Natural killer cell (primary cell): ENCODE measurements around the gene KRT7. TPM values are rescaled to one million over a fixed set of nuclear protein-coding genes. Genes with fewer than 3 reads are reported as not detected.

Experiments
- ATAC-seq, 3 donors: fragments of 150-1000 bp in 2 of 3; fragments of 200-7000 bp in 1 of 3; cut with Tn5 transposase; 1 replicate in 1 of 3; 2 replicates in 2 of 3; pipeline ENCODE4 v1.10.0; 2021; ENCODE audit warnings: mild to moderate bottlenecking in 2 of 3, moderate library complexity in 2 of 3
- DNase-seq, 2 donors: peaks; one replicate each; pipeline versions ENCODE4 v3.0.0 to v3.0.0-alpha.2; 2013 to 2021; ENCODE audit warnings: mixed read lengths in 1 of 2
- H3K27ac ChIP-seq: one replicate; pipeline ENCODE4 v1.5.1; 2013; ENCODE audit warnings: mild to moderate bottlenecking, low read length
- H3K27me3 ChIP-seq: one replicate; pipeline ENCODE4 v1.6.1; 2013; ENCODE audit warnings: low read length; ENCODE audit not compliant: control insufficient read depth, insufficient read depth
- H3K36me3 ChIP-seq: one replicate; pipeline ENCODE4 v1.6.1; 2013; ENCODE audit warnings: low read length; ENCODE audit not compliant: control insufficient read depth, insufficient read depth
- H3K4me1 ChIP-seq: one replicate; pipeline ENCODE4 v1.6.1; 2013; ENCODE audit warnings: low read length; ENCODE audit not compliant: control insufficient read depth, insufficient read depth
- H3K4me3 ChIP-seq: one replicate; pipeline ENCODE4 v1.5.1; 2013; ENCODE audit warnings: low read length
- H3K9me3 ChIP-seq: one replicate; pipeline ENCODE4 v1.6.1; 2013; ENCODE audit warnings: low read length; ENCODE audit not compliant: control insufficient read depth, insufficient read depth
- H3K27ac Mint-ChIP-seq, 2 donors: one replicate each; pipeline ENCODE4 v1.8.0; 2022; ENCODE audit warnings: mild to moderate bottlenecking in 2 of 2, mixed read lengths in 2 of 2, moderate library complexity in 1 of 2
- H3K27me3 Mint-ChIP-seq, 2 donors: one replicate each; pipeline ENCODE4 v1.8.0; 2022; ENCODE audit warnings: low read depth in 2 of 2, mixed read lengths in 2 of 2
- H3K36me3 Mint-ChIP-seq: one replicate; pipeline ENCODE4 v1.8.0; 2022; ENCODE audit warnings: mixed read lengths
- H3K4me1 Mint-ChIP-seq, 2 donors: one replicate each; pipeline ENCODE4 v1.8.0; 2022; ENCODE audit warnings: mixed read lengths in 2 of 2
- H3K4me3 Mint-ChIP-seq: one replicate; pipeline ENCODE4 v1.8.0; 2022; ENCODE audit warnings: mild to moderate bottlenecking, moderate library complexity, mixed read lengths
- H3K9me3 Mint-ChIP-seq, 2 donors: one replicate each; pipeline ENCODE4 v1.8.0; 2022; ENCODE audit warnings: mixed read lengths in 2 of 2
- WGBS: methylation state at CpG from one replicate; pipeline ENCODE4 v1.1.7; 2013; ENCODE audit warnings: missing lambda C conversion rate; ENCODE audit not compliant: insufficient coverage; 5-methylcytosine and 5-hydroxymethylcytosine counted together
- intact Hi-C: fragments of 100-400 bp; cut with micrococcal nuclease; formaldehyde crosslinking; loops from one replicate; pipeline ENCODE4 v1.14.2; 2022
- total RNA-seq, 4 donors: library from RNA; stranded (reverse); fragments of 120-200 nt in 1 of 4; gene quantifications; one replicate each; pipeline versions ENCODE4 v1.2.3 to v1.2.4, GENCODE V29; 2013 to 2022
- TF ChIP-seq, protein P1 (sequence below): fragments of 200-600 bp; IDR thresholded peaks from one replicate; pipeline ENCODE4 v1.8.0; 2022; ENCODE audit warnings: antibody characterized with exemption

KRT7 gene
- total RNA-seq, 3 donors from 2014 or later (not counting 1 experiment from before 2014, with no cell fraction given), result 0.54 TPM; not detected in 2

DNA sequence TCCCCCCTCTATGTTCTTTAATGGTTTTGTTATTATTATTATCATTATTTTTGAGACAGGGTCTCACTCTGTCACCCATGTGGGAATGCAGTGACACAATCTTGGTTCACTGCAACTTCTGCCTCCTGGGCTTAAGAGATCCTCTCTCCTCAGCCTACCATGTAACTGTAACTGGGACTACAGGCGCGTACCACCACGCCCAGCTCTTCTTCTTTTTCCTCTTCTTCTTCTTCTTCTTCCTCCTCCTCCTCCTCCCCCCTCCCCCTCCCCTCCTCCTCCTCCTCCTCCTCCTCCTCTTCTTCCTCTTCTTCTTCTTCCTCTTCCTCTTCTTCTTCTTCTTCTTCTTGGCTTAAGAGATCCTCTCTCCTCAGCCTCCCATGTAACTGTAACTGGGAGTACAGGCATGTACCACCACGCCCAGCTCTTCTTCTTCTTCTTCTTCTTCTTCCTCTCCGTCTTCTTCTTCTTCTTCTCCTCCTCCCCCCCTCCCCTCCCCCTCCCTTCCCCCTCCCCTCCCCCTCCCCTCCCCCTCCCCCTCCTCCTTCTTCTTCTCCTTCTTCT, 5.4 kb upstream of the KRT7 start:
- no peak overlapping the region for H3K4me3 ChIP-seq
- intact Hi-C loops, result no loop called here
- no peaks in the 10 kb centered on the region for H3K4me1 ChIP-seq
- TF ChIP-seq, protein P1, sequence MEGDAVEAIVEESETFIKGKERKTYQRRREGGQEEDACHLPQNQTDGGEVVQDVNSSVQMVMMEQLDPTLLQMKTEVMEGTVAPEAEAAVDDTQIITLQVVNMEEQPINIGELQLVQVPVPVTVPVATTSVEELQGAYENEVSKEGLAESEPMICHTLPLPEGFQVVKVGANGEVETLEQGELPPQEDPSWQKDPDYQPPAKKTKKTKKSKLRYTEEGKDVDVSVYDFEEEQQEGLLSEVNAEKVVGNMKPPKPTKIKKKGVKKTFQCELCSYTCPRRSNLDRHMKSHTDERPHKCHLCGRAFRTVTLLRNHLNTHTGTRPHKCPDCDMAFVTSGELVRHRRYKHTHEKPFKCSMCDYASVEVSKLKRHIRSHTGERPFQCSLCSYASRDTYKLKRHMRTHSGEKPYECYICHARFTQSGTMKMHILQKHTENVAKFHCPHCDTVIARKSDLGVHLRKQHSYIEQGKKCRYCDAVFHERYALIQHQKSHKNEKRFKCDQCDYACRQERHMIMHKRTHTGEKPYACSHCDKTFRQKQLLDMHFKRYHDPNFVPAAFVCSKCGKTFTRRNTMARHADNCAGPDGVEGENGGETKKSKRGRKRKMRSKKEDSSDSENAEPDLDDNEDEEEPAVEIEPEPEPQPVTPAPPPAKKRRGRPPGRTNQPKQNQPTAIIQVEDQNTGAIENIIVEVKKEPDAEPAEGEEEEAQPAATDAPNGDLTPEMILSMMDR, result no peak
- Mint-ChIP-seq H3K4me1 (no peaks in the 10 kb centered on the region), H3K9me3 (no peaks in the 10 kb centered on the region), H3K4me3 (no peak overlapping the region), H3K27ac (no peak overlapping the region), H3K36me3 (no peaks in the 10 kb centered on the region), H3K27me3 (peaks cover 47 to 78% of the 10 kb centered on the region in 2 donors)
- WGBS, result 53% methylated on average over 3 of the region's 5 CpGs
- peaks cover 16% of the 10 kb centered on the region for H3K27me3 ChIP-seq
- H3K27ac ChIP-seq, result no peak overlapping the region
- no peaks in the 10 kb centered on the region for H3K9me3 ChIP-seq
- H3K36me3 ChIP-seq, result no peaks in the 10 kb centered on the region
- no peak for ATAC-seq
- no peak for DNase-seq

DNA sequence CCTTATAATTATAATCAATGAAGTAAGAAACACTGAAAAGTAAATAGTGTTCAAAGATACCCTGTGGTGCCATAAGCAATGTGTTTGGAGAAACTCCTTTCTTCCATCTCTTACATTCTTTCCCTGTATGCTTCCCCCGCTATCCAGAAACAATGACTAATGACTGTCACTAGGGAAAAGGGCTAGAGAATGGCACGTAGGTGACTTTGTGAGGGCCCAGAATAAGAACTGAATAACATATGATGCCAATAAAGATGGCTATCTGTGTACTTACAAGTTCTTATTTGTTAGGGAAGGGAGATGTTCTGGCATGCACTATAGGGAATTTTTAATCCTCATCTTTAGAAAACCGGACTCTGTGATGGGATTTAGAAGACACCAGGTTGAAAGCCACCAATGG, 4.7 kb upstream of the KRT7 start:
- Mint-ChIP-seq H3K27me3 (peaks cover 49 to 76% of the 10 kb centered on the region in 2 donors), H3K9me3 (no peaks in the 10 kb centered on the region), H3K4me3 (no peak overlapping the region), H3K4me1 (no peaks in the 10 kb centered on the region), H3K36me3 (no peaks in the 10 kb centered on the region), H3K27ac (no peak overlapping the region)
- intact Hi-C loops, result no loop called here
- Histone ChIP-seq H3K9me3 (no peaks in the 10 kb centered on the region), H3K36me3 (no peaks in the 10 kb centered on the region), H3K4me3 (no peak overlapping the region), H3K4me1 (no peaks in the 10 kb centered on the region), H3K27ac (no peak overlapping the region), H3K27me3 (peaks cover 16% of the 10 kb centered on the region)
- no peak for ATAC-seq
- DNase-seq, result no peak
- 77% methylated on average over 2 of the region's 3 CpGs for WGBS
- TF ChIP-seq, protein P1, result no peak

GRCh38 chr12:52228931-52229330, 4.1 kb upstream of the KRT7 start:
- intact Hi-C loops, result no loop called here
- DNase-seq (no peak), ATAC-seq (no peak)
- H3K4me1 ChIP-seq, result no peaks in the 10 kb centered on the region
- Mint-ChIP-seq H3K4me3 (no peak overlapping the region), H3K36me3 (no peaks in the 10 kb centered on the region), H3K4me1 (no peaks in the 10 kb centered on the region), H3K27ac (no peak overlapping the region), H3K27me3 (peaks cover 51 to 70% of the 10 kb centered on the region in 2 donors), H3K9me3 (no peaks in the 10 kb centered on the region)
- H3K27ac ChIP-seq, result no peak overlapping the region
- H3K4me3 ChIP-seq, result no peak overlapping the region
- H3K27me3 ChIP-seq, result peaks cover 20% of the 10 kb centered on the region
- WGBS, result 89% methylated on average over 6 of the region's 6 CpGs
- no peaks in the 10 kb centered on the region for H3K9me3 ChIP-seq
- H3K36me3 ChIP-seq, result no peaks in the 10 kb centered on the region
- TF ChIP-seq, protein P1, result no peak

DNA sequence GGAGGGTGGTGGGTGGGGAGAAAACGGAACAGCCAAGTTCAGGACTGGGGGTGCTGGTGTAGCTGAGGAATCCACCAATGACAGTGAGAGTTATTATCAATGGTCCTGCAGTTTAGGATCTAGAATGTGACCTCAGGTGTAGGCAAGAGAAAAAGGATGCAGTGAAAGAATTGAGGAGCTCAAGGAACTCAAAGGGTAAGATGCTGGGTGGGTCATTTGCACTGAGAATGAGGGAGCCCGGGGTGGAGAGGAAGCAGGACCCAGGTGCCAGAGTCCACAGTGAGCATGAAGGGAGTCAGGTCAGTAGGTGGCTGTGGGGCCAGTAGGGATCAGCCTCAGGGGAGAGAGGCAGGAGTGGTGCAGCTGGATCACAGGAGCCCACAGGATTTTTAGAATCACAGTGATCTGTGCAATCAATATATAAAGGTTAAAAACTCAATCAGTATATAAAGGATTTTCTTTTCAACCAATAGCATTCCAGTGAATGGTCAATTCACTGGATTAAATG, 3.2 kb upstream of the KRT7 start:
- DNase-seq (no peak), ATAC-seq (no peak)
- no peak overlapping the region for H3K27ac ChIP-seq
- WGBS, result 80% methylated on average over 2 of the region's 2 CpGs
- peaks cover 20% of the 10 kb centered on the region for H3K27me3 ChIP-seq
- Mint-ChIP-seq H3K36me3 (no peaks in the 10 kb centered on the region), H3K27me3 (peaks cover 51 to 70% of the 10 kb centered on the region in 2 donors), H3K4me1 (no peaks in the 10 kb centered on the region), H3K9me3 (no peaks in the 10 kb centered on the region), H3K4me3 (no peak overlapping the region), H3K27ac (no peak overlapping the region)
- TF ChIP-seq, protein P1, result no peak
- no peak overlapping the region for H3K4me3 ChIP-seq
- intact Hi-C loops, result no loop called here
- H3K36me3 ChIP-seq, result no peaks in the 10 kb centered on the region
- H3K4me1 ChIP-seq, result no peaks in the 10 kb centered on the region
- H3K9me3 ChIP-seq, result no peaks in the 10 kb centered on the region
